ENCODE measurements around the gene C1S. TPM values are rescaled to one million over a fixed set of nuclear protein-coding genes. Genes with fewer than 3 reads are reported as not detected.

Gene C1S
- total RNA-seq, 2 donors from 2014 or later, result 114 to 232 TPM

- Histone ChIP-seq H3K4me1 (peaks cover 0 to 14% of the 10 kb centered on the region in 2 donors), H3K4me3 (no peak overlapping the region), H3K27ac (no peak overlapping the region), H3K9me3 (no peaks in the 10 kb centered on the region), H3K27me3 (no peaks in the 10 kb centered on the region), H3K36me3 (no peaks in the 10 kb centered on the region)
- TF ChIP-seq CTCF (IDR thresholded peaks at IDR 0.05), result no peak
- no peak for DNase-seq (ENCODE audit: low spot score)
These were observed 53.5 kb downstream of the C1S start for GRCh38 chr12:7114008-7114407.

GRCh38 chr12:7114851-7115250 lies 54.3 kb downstream of the C1S start:
- no peaks in the 10 kb centered on the region for H3K36me3 ChIP-seq
- no peak overlapping the region for H3K27ac ChIP-seq
- no peak for DNase-seq (ENCODE audit: low spot score)

GRCh38 chr12:7116196-7116595 lies 55.7 kb downstream of the C1S start:
- Histone ChIP-seq H3K27ac (no peak overlapping the region), H3K4me3 (no peak overlapping the region), H3K9me3 (no peaks in the 10 kb centered on the region), H3K4me1 (peaks cover 0 to 8% of the 10 kb centered on the region in 2 donors), H3K36me3 (no peaks in the 10 kb centered on the region), H3K27me3 (no peaks in the 10 kb centered on the region)
- no peak for TF ChIP-seq CTCF (IDR thresholded peaks at IDR 0.05)
- DNase-seq (ENCODE audit: low spot score), result no peak

More at GRCh38 chr12:7114851-7115250, 54.3 kb downstream of the C1S start:
- no peak overlapping the region for H3K4me3 ChIP-seq
- no peaks in the 10 kb centered on the region for H3K9me3 ChIP-seq
- TF ChIP-seq CTCF (IDR thresholded peaks at IDR 0.05), result no peak
- peaks cover 0 to 9% of the 10 kb centered on the region in 2 donors for H3K4me1 ChIP-seq
- no peaks in the 10 kb centered on the region for H3K27me3 ChIP-seq

GRCh38 chr12:7116916-7117315 lies 56.4 kb downstream of the C1S start:
- peaks cover 0 to 8% of the 10 kb centered on the region in 2 donors for H3K4me1 ChIP-seq
- no peak overlapping the region for H3K4me3 ChIP-seq
- no peak overlapping the region for H3K27ac ChIP-seq
- no peaks in the 10 kb centered on the region for H3K36me3 ChIP-seq
- no peak for TF ChIP-seq CTCF (IDR thresholded peaks at IDR 0.05)
- H3K27me3 ChIP-seq, result no peaks in the 10 kb centered on the region
- no peaks in the 10 kb centered on the region for H3K9me3 ChIP-seq
- no peak for DNase-seq (ENCODE audit: low spot score)

- no peak overlapping the region for H3K4me3 ChIP-seq
- H3K27ac ChIP-seq, result no peak overlapping the region
- H3K36me3 ChIP-seq, result no peaks in the 10 kb centered on the region
- no peaks in the 10 kb centered on the region for H3K27me3 ChIP-seq
- TF ChIP-seq CTCF (IDR thresholded peaks at IDR 0.05), result no peak
- DNase-seq (ENCODE audit: low spot score), result no peak
- no peaks in the 10 kb centered on the region for H3K9me3 ChIP-seq
- peaks cover 0 to 11% of the 10 kb centered on the region in 2 donors for H3K4me1 ChIP-seq
These were observed 57.2 kb downstream of the C1S start for GRCh38 chr12:7117670-7118069.

GRCh38 chr12:7118881-7119280 lies 58.4 kb downstream of the C1S start:
- H3K9me3 ChIP-seq, result no peaks in the 10 kb centered on the region
- H3K4me3 ChIP-seq, result no peak overlapping the region
- H3K4me1 ChIP-seq, result peaks cover 0 to 8% of the 10 kb centered on the region in 2 donors
- H3K36me3 ChIP-seq, result no peaks in the 10 kb centered on the region
- no peak overlapping the region for H3K27ac ChIP-seq
- DNase-seq (ENCODE audit: low spot score), result no peak
- TF ChIP-seq CTCF (IDR thresholded peaks at IDR 0.05), result no peak
- H3K27me3 ChIP-seq, result no peaks in the 10 kb centered on the region
